Epithelial cell of alveolus of lung (primary cell): ENCODE data around the gene STK26. TPM values are rescaled to one million over a fixed set of nuclear protein-coding genes. Genes with fewer than 3 reads are reported as not detected.

ENCODE experiments used
- total RNA-seq: library from RNA; depleted of rRNA; stranded (reverse); fragments of >200 nt; gene quantifications from 2 replicates; pipeline ENCODE4 v1.2.1, GENCODE V29; 2015

The STK26 gene
- 6.6 and 10.9 TPM in 2 replicates for total RNA-seq

DNA sequence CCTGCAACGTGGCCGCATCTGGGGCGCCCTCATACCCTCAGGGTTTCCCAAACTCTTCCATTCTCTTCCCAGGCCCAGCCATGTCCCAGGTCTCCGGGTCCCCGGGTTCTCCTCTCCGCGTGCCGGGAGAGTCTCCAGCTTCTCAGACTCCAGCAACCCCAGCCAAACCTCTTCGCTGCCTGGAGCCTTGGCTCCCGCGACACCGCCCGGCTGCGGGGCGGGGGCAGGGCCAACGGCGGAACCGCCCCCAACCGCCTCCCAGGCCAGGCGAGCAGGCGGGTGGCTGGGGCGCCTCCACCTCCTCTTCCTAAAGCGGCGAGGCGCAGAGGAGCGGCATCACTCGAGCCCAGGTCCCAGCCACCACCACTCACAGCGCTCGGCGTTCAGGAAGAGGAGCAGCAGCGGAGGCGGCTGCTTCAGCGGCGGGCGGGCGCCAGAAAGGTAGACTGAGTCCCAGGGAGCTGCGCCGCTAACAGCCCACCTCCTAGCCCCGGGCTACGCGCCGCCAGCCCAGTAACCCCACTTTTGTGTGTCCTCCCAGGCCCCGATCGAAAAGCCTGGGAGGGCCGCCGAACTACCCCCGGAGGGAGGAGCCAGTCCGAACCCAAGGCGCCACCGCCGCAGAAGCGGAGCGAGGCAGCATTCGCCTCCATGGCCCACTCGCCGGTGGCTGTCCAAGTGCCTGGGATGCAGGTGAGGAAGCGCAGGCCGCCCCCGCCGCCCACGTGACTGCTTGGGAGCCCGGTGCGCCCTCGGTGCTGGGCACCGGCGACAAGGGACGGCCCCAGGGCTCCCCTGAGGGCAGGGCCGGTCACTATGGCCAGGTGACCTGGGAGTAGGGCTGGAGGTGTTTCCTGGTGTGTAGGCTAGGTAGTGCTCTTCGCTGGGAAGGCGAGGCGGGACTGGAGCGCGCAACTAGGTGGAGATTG, at the start of gene STK26:
Gene STK26, plus strand, starts transcription at position 336 of the 929 bp plus-strand sequence. Its CDS starts 316 bp downstream, at position 652.

Other genes with a start within 250 kb of the STK26 start
- not detected in 2 replicates for gene FRMD7, start 104.7 kb downstream of the STK26 start, total RNA-seq
- 11.7 and 22.8 TPM in 2 replicates for gene RAP2C, start 196.1 kb downstream of the STK26 start, total RNA-seq